Activated CD8-positive, alpha-beta memory T cell treated with anti-CD3 and anti-CD28 coated beads for 4 hours (primary cell): ENCODE results near the gene LPP.
"Not testable (repeated sequence)": the region's sequence is repeated elsewhere in the genome, so short reads cannot be mapped to it uniquely, and the experiment has no call there.

Source experiments
- DNase-seq, 2 donors: peaks; one replicate each; pipeline ENCODE4 v3.0.0-alpha.2; 2020; ENCODE audit warnings: low read depth in 2 of 2

LPP gene

DNA sequence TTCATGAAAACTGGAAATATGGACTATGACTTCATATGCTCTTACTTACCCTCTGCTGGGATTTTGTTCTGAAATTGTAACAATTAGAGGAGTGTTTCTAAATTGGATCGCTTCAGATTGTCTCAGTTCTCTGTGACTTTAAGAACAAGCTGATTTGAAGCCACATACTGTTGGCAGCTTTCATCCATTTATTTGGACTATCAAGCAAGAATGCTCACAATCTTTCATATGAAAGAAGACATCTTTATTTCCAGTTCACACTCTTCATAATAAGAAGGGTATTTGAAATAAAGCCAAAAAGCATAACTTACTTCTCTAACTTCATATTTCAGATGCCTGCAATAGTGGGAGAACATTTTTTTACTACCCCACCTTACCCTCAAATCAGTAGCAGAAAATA is 526.2 kb downstream of the LPP start:
- no peak for DNase-seq

DNA sequence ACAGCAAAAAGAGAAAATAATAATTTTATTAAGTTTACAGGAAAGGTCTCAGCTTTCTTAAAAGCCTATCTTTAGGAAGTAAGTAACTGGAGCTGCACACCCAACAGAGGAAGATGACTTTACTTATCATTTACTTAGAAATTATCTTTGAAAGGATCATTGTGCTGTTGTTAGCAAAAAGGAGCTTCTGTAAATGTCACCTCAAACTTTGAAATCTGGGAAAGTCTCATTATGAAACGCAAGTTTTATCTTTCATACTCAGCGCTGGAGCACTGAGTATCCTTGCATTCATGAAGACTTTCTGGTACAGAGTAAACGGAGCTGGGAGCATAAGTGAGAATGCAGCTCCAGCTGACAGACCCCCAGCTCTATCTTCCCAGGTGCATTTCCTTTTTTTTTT is 526.6 kb downstream of the LPP start:
- no peak for DNase-seq

DNA sequence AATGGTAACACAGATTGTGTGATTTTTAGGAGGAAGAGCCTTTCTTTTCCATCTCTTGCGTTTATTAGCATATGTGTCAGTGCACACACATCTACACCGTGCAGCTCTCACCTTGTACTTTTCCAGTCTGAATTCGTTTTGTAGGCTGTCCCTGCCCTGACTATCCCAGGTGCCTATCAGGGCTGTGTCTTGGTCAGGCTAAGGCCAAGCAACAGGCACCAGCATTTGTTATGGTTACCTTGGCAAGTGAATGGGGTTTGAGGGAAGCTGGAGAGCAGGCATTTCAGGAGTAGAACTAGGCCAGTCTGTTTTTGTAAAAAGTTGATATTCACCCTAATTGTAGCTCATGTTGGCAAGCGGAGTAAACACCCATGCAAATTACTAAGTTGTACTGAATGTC is 528.4 kb downstream of the LPP start:
- DNase-seq, result no peak

DNA sequence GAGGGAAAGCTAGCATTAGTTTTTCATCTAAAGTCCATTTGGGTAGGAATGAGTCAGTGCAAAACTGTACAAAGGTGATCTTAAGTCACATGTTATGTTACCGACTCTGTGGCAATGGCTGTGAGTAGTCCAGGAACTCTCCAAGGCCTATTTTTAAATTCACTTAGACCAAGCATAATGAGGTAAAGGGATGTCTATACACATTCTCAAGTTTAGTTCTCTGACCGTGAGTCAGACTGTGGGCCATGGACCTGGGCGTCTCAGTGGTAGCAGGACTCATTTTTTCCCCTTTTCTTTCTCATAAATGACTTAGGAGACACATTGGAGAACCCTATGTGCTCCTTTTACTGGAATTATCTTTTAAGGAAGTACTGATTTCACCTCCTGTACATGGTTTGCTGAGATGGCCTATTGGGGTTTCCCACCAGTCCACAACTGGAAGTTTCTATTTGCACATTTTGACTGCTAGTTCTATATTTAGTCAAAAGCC is 529.1 kb downstream of the LPP start:
- no peak for DNase-seq

DNA sequence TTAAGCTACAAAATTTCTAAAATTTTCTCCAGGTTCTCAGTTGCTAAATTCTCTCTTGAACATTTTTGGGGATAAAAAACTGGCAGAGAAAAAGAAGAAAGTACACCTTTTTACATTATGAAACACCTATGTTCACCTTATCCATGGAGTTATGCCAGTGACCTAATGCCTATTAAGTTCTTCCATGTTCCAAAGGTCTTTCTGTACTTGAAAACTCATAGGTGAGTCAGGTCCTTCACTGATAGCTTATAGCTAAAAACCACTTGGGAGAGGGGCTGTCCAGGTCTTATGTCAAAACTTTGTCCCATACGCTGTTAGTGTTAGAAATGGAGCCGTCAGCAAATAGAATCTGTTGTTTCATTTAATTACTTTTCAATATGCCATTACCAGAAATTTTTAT is 530.3 kb downstream of the LPP start:
- DNase-seq, result no peak

DNA sequence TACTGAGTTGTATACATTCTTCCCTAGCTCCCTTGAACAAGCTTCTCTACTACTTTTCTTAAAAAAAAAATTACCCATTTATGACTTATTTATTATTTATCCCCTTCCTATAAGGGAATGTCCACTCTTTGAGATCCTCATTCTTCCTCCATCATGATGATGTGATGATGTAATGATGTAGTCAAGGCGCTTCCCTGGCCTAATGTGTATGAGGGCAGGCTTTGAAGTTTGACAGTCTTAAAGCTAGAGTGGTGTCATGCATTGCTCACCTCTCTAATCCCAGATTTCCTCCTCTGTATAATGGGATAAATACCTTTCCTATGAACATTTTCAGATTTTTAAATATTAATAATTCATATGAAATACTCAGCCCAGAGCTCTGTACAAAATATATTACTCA is 531.8 kb downstream of the LPP start:
- DNase-seq, result no peak

DNA sequence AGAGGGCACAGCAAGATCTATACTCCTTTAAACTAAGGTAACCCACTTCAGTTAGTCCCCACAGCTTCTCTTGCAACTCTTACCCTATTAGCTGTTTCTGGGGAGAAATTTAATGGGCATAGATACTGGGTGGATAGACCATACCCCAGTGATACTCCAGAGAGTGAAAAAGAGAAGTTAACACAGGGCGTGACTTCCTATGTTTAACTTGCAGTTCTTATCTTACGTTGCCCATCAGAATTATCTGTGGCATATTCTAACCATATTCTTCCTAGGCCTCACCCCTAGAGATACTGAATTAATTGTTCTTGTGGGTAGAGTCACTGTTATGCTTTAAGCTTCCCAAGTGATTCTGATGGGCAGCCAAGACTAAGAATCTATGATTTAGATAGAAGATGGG is 532.4 kb downstream of the LPP start:
- DNase-seq, result no peak

DNA sequence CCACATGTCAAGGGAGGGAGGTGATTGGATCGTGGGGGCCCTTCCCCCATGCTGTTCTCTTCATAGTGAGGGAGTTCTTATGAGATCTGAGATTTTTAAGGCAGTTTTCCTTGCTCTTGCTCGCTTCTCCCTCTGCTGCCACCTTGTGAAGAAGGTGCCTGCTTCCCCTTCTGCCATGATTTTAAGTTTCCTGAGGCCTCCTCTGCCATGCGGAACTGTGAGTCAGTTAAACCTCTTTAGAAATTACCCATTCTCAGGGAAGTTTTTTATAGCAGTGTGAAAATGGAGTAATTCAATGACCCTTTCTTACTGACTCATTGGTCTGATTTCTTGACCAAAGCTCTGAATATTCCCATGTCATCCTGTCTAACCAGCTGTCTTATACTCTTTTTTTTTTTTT is 533.4 kb downstream of the LPP start:
- DNase-seq, result no peak

DNA sequence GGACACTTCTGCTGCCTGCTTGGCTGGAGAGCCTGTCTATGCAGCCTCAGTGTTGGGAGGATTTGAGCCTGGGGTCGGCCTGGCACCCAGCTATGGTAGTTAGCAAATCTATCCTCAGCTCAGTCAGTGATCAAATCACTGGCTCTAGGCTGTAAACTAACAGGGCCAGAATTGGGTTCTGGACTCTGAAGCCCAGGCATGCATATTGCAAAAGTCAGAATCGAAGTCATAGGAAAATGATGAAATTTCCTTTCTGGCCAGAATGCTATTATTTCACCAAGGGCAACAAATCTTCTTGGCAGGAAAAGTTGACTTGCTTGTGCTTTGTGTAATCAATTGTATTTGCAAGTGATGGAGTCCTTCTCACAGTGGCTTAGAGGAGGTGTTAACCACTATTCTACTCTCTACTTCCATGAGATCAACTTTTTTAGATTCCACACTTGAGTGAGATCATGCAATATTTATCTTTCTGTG is 535.2 kb downstream of the LPP start:
- DNase-seq, result no peak

DNA sequence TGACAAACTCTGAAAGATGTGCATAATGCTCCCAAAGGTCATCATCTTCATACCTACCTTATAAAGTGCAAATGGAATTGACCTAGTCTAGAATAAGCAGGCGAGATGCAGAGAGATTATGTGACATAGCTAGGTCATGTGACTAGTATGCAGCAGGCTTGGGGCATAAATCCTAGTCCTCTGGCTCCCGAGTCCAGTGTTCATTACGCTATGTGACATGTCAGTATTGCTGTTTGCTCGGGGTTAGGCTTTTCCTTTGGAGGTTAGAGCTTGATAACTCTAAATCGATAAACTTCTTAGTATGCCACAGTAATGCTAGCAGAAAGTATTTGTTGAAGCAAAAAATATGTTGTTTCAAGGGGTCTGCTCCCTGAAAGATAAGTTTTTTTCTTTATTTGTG is 536.1 kb downstream of the LPP start:
- no peak for DNase-seq

DNA sequence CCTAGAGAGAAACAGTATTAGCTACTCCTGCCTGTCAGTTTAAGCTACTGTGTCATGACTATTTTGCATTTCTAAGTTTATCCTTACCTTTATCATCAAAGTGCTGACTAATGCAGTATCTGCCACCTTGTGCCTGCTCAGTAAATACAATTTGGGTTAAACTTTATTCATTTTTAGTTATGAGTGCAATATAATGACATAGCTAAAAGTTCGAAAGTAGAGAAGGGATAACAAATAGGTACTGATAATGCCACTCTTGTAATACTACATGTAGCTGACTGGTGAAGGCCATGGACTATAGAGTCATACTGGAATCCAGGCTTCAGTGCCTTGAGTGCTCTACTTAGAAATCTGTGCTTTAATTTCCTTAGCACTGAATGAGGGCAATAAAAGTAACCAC is 537.0 kb downstream of the LPP start:
- no peak for DNase-seq

DNA sequence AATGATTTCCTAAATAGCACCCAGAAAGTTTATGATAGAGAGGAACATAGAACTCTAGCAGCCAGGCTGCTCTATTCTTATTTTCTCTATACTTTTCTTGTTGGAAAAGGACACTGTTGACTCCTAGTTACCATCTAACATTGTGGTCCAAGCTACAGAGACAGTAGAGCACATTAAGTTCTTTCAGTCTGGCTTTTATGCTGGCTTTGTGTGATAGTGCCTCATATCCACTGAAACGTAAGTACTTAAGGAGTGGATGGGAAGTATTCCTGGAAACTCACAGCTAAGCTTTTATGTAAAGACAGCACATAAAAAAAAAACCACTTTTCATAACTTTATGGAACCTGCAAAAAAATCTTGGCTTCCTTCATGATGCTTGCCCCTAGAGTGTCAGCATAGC is 537.7 kb downstream of the LPP start:
- DNase-seq, result no peak

DNA sequence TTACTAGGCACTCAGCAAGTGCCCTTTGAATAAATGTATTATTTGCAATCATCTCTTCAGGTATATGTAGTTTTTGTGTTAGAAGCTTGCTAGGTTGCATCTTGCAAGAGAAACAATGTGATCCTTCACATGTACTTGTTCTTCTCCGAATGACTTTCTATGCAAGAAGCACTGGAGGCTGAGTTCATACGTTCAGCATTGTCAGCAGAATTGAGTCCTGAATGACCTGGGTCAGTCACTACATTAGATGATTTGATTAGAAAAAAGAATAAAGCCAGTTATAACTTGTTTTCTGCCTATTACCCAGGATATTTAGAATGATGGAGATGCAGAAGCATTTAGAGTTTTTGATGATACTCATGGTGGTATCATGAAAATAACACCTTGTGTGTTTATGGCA is 538.7 kb downstream of the LPP start:
- no peak for DNase-seq

DNA sequence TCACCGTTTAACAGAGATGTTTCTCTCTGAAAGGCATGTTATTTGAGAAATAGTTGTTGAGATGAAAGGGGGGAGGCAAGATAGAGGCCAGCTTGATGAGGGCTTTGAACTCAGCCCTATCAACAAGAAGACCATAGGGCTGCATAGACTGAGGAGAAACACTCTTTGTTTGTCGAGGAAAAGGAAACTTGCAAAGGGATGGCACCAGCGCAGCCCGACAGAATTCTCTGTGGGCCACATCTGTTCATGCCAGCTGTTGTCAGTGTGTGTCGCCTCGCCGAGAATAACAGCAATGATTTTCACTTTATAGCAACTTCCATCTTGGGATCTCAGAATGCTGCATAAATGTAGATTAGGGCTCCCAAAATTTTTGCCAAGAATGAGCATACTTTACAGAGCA is 539.5 kb downstream of the LPP start:
- DNase-seq, result no peak

DNA sequence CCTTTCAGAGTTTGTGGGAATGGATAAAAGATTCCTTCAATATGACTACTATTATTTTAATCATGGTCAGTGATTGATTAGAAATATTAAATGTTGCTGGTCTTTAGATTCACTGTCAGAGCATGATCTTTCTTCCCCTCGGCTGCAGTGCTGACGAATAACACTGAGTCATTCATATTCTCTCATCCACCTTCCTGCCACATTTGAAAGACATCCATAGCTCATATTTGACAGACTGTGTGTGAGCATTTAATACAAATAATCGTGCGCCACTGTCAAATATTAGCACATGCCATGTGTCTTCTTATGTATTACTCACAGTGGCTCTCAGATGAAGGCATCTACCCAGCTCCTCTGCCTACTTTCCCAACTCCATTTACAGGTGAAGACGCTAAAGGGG is 541.3 kb downstream of the LPP start:
- no peak for DNase-seq

DNA sequence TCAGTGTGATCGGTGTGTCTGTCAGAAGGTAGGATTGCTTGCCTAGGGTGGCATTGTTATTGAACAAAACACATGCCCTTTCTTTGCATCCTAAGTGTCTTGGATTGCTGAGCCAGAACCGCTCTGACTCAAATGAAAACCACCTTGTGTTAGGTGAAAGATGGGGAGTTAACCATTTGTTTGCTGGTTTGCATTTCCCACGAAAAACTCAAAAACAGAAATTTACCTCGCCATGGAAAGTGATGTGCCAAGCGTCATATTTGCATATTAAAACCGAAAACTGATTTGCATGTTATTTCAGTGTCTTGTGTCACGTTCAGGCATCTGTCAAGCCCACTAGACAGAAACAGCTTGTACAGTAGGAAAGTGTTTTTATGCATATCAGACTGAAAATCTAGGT is 543.2 kb downstream of the LPP start:
- no peak for DNase-seq

DNA sequence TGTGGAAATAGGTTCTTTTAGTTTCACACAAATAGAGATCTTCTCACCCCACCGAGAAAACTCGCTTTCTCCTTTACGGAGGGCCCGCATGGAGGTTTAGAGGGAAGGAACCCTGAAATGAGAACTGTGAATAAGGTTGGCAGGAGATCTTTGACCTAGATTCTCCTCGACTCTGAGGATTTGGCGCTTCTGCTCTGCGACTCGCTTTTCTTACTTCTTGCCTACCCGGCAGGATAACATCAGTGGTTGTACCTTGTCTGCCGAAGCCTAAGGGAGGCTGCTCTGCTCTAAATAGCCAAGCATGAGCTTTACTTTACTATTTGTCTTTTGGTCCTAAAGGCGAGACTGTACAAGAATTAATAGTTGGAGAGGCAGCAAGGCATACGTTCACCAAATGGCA is 544.5 kb downstream of the LPP start:
- no peak for DNase-seq

DNA sequence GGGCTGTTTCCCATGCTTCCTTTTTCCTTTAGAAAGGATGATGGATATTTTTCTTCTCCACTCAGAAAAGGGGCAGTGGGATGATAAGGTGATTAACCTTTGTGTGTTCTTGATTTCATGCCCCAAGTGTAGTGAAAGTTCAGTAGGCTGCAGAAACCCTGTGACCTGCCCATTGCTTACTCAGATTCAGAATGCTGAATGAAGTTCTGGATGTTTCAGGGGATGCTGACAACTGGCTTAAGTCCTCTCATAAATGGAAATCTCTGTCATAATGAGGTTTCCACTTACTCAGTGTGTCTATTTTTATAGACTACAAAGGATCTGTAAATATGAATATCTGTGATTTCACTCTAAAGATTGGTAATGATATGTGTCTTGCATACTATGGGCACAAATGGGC is 546.5 kb downstream of the LPP start:
- DNase-seq, result no peak

DNA sequence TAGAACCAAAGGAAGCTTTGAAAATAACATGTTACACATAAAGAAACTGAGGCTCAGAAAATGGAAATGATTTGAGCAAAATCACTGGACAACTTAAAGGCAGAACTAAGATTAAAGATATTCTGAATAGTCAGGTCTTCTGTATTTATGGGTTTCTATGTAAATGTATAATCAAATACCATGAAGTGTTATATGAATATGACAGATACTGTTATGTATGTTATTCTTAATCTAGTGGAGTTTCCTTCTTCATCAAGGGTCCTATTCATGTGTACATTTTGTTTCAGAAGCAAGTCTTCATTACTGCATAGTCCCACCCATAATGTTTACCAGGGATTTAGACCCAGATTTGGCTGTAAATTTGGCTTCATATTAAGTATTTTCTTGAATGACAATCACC is 547.0 kb downstream of the LPP start:
- no peak for DNase-seq

DNA sequence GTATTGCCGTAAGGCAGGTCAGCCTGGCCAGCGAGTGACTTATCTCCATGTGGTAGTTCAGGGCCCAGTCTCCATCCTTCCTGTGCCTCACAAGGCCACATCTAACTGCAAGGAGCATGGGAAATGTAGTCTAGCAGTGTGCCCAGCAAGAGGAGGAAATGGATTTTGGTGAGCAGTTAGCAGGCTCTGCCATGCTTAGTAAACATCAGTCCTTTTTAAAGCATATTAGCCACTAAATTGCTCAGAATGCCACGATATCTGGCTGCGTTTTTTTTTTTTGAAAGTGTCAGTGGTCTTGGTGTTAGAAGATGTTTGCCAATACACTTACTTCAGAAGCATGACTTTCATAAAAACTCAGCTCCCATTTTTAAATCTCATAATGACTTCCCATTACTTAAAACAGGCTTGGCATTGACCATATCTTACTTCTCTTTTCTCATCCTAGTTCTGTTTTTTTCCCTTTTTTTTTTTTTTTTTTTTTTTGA is 547.6 kb downstream of the LPP start:
- no peak for DNase-seq

DNA sequence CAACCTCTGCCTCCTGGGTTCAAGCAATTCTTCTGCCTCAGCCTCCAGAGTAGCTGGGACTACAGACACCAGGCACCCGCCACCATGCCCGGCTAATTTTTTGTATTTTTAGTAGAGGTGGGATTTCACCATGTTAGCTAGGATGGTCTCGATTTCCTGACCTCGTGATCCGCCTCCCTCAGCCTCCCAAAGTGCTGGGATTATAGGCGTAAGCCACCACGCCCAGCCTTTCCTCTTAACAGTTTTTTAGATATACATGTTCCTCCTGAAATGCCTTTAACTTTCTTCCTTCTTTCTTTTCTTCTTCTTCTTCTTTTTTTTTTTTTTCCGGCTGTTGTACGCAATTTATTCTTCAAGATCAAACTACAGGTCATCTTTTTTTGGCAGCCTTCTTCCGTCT is 548.1 kb downstream of the LPP start:
- not testable (repeated sequence) for DNase-seq

DNA sequence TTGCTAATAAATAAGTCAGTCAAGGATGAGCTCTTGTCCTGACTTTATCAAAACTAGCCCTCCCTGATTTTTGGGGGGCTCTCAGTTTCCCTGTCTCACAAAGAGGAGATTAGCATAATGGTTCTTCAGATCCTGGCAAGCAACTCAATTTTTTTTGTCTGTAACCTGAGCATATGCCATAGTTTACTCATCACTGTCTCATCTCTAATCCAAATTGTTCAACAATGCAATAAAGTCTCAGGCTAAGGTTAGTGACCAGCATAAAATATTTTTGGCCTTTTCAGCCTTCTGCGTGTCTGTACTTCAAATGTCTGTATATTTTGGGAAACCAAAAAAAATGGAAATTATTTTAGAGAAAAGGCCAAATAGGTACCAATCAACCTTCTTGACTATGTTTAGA is 552.2 kb downstream of the LPP start:
- DNase-seq, result no peak

DNA sequence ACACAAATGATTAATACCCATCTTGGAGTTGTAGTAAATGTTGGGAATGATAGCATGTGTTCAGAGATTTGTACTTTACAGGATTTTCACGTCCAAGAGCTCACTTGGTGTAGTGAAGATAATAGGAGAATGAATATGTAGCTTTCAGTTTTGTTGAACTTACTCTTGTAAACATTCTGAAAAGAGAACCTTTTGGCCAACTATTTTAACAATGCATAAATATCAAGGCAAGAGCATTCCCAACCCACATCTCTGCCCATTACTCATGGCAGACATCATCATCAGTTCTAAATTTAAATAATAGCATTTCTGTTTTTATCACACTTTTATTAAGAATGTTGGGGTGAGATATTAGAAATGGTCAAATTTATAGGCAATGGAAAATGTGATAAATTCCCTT is 552.6 kb downstream of the LPP start:
- no peak for DNase-seq

DNA sequence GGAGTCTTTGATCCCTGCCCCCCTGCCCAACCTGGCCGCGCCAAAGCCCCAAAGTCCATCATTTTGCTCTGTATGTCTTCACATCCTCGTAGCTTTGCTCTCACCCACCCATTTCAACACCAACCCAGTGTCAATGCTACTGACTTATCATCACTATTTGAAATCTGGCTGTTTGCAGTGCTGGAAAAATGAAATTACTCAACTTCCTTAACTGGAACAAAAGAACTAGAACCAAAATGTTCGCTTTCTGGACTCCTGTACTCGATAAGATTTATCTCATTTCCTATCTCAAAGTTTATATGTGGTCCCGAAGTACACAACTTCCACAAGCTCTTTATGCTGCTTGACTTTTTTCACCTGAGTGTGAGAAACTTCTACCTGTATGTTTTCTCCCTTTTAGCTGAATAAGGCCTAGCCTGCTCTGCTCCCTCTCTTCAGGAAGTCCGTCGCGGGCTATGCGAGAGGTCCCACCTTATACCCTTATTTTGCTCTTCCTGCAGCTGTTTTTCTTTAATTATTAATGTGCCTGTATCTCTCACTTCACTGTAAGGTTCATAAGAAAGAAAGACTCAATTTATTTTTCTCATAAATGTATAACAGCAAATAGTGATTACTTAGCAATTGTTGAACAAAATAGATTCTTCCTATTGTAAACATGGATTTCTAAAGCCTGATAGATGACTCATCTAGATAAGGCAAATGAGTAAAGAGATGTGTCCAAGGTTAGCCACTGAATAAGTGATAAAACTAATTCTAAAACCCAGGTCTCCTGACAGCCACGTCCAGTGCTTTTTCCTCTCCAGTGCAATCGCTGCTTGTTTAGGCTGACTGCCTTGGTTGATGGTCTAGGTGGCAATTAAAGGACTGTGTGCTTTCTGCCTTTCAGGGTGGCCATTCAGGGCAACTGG is 553.7 kb downstream of the LPP start:
- no peak for DNase-seq
